ENCODE measurements around the gene MECP2. TPM values are rescaled to one million over a fixed set of nuclear protein-coding genes. Genes with fewer than 3 reads are reported as not detected.

MECP2 gene
- total RNA-seq, 1 donor from 2014 or later = 43.7 TPM

DNA sequence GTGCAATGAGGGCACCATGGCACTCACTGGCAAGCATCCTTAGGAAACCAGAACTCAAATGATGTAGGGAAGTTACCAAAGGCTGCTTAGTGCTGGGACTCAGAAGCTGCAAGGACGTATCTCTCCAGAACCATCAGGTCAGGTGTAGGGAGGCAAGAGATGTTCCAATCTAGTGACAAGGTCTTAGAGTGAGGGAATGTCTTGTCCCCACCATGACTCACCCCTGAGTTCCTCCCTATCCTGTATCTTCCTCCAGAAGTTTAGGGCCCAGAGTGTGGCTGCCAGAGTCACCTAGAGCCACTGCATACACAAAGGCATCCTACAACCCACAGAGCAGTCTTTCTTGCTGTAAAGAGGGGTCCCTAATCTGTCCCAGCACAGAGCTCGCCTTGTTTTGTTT lies 63.7 kb downstream of the MECP2 start:
- Mint-ChIP-seq H3K27me3 (ENCODE audit: unreplicated experiment) (no peaks in the 10 kb centered on the region), H3K4me3 (ENCODE audit: unreplicated experiment) (no peak overlapping the region), H3K27ac (ENCODE audit: unreplicated experiment) (no peak overlapping the region), H3K9me3 (ENCODE audit: unreplicated experiment) (no peaks in the 10 kb centered on the region), H3K4me1 (ENCODE audit: unreplicated experiment) (peaks cover 15% of the 10 kb centered on the region), H3K36me3 (ENCODE audit: unreplicated experiment) (peaks cover 8% of the 10 kb centered on the region)
- no peak for DNase-seq (ENCODE audit: extremely low spot score, unreplicated experiment)
- TF ChIP-seq, protein P1, sequence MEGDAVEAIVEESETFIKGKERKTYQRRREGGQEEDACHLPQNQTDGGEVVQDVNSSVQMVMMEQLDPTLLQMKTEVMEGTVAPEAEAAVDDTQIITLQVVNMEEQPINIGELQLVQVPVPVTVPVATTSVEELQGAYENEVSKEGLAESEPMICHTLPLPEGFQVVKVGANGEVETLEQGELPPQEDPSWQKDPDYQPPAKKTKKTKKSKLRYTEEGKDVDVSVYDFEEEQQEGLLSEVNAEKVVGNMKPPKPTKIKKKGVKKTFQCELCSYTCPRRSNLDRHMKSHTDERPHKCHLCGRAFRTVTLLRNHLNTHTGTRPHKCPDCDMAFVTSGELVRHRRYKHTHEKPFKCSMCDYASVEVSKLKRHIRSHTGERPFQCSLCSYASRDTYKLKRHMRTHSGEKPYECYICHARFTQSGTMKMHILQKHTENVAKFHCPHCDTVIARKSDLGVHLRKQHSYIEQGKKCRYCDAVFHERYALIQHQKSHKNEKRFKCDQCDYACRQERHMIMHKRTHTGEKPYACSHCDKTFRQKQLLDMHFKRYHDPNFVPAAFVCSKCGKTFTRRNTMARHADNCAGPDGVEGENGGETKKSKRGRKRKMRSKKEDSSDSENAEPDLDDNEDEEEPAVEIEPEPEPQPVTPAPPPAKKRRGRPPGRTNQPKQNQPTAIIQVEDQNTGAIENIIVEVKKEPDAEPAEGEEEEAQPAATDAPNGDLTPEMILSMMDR (IDR thresholded peaks at IDR 0.05) = no peak

- DNase-seq (ENCODE audit: extremely low spot score, unreplicated experiment) = no peak
- Mint-ChIP-seq H3K27me3 (ENCODE audit: unreplicated experiment) (no peaks in the 10 kb centered on the region), H3K4me3 (ENCODE audit: unreplicated experiment) (no peak overlapping the region), H3K36me3 (ENCODE audit: unreplicated experiment) (peaks cover 12% of the 10 kb centered on the region), H3K4me1 (ENCODE audit: unreplicated experiment) (peaks cover 15% of the 10 kb centered on the region), H3K9me3 (ENCODE audit: unreplicated experiment) (no peaks in the 10 kb centered on the region), H3K27ac (ENCODE audit: unreplicated experiment) (peak overlapping the region; percentile 34)
- TF ChIP-seq, protein P1 (IDR thresholded peaks at IDR 0.05) = no peak
Observed at GRCh38 chrX:154032653-154033052, 64.9 kb downstream of the MECP2 start.

- peak overlapping the region; percentile 34 for H3K27ac Mint-ChIP-seq (ENCODE audit: unreplicated experiment)
- H3K36me3 Mint-ChIP-seq (ENCODE audit: unreplicated experiment) = peaks cover 12% of the 10 kb centered on the region
- no peaks in the 10 kb centered on the region for H3K27me3 Mint-ChIP-seq (ENCODE audit: unreplicated experiment)
- H3K4me1 Mint-ChIP-seq (ENCODE audit: unreplicated experiment) = peaks cover 15% of the 10 kb centered on the region
- no peak overlapping the region for H3K4me3 Mint-ChIP-seq (ENCODE audit: unreplicated experiment)
- no peak for DNase-seq (ENCODE audit: extremely low spot score, unreplicated experiment)
- TF ChIP-seq, protein P1 (IDR thresholded peaks at IDR 0.05) = no peak
- H3K9me3 Mint-ChIP-seq (ENCODE audit: unreplicated experiment) = no peaks in the 10 kb centered on the region
Observed at GRCh38 chrX:154032160-154032559, 65.4 kb downstream of the MECP2 start.

GRCh38 chrX:154030715-154031305 lies 66.7 kb downstream of the MECP2 start:
- Mint-ChIP-seq H3K36me3 (ENCODE audit: unreplicated experiment) (peaks cover 12% of the 10 kb centered on the region), H3K4me3 (ENCODE audit: unreplicated experiment) (no peak overlapping the region), H3K4me1 (ENCODE audit: unreplicated experiment) (peaks cover 10% of the 10 kb centered on the region), H3K9me3 (ENCODE audit: unreplicated experiment) (no peaks in the 10 kb centered on the region), H3K27me3 (ENCODE audit: unreplicated experiment) (no peaks in the 10 kb centered on the region), H3K27ac (ENCODE audit: unreplicated experiment) (no peak overlapping the region)
- TF ChIP-seq, protein P1 (IDR thresholded peaks at IDR 0.05) = no peak
- no peak for DNase-seq (ENCODE audit: extremely low spot score, unreplicated experiment)

GRCh38 chrX:154030266-154030665 lies 67.3 kb downstream of the MECP2 start:
- Mint-ChIP-seq H3K9me3 (ENCODE audit: unreplicated experiment) (no peaks in the 10 kb centered on the region), H3K4me3 (ENCODE audit: unreplicated experiment) (no peak overlapping the region), H3K4me1 (ENCODE audit: unreplicated experiment) (peaks cover 9% of the 10 kb centered on the region), H3K27ac (ENCODE audit: unreplicated experiment) (no peak overlapping the region), H3K27me3 (ENCODE audit: unreplicated experiment) (no peaks in the 10 kb centered on the region), H3K36me3 (ENCODE audit: unreplicated experiment) (peaks cover 12% of the 10 kb centered on the region)
- TF ChIP-seq, protein P1 (IDR thresholded peaks at IDR 0.05) = no peak
- no peak for DNase-seq (ENCODE audit: extremely low spot score, unreplicated experiment)
